CD4-positive, alpha-beta T cell treated with Interleukin-4 for 4 hours (primary cell): ENCODE results near the gene GABBR2.
"Not testable (repeated sequence)": the region's sequence is repeated elsewhere in the genome, so short reads cannot be mapped to it uniquely, and the experiment has no call there.

Experiments used
- DNase-seq: peaks from one replicate; pipeline ENCODE4 v3.0.0-alpha.2; 2020

GABBR2 gene

DNA sequence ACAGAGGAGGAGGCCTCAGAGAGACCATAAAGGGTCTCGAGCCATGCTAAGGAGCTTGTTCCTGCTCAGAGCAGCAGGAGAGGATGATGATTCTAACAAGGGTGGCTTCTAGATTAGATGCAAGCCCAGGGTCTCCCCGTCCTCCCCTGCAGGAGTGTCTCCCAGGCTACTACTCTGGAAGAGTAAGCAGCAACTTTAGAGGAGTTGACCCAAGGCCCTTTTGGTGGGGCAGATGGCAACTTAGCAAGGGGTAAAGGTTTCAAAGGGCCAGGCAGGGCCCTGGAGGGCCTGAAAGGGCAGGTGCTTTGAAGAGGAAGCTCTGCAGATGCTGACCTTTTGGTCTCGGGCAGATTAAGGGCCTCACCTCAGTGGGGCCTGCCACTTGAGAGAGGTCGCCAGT is 174.9 kb downstream of the GABBR2 start:
- no peak for DNase-seq

DNA sequence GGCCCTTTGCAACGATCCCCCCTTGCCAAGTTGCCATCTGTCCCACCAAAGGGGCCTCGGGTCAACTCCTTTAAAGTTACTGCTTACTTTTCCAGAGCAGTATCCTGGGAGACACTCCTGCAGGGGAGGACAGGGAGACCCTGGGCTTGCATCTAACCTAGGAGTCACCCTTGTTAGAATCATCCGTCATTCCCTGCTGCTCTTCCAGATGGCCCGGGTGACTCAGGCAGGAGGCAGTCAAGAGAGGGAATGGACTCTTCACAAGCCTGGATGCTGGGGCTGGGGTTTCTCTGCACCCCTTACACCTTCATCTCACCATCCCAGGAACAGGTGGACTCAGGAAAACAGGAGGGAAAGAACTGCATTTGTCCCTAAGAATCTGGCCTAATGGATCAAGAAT is 175.6 kb downstream of the GABBR2 start:
- DNase-seq: no peak

DNA sequence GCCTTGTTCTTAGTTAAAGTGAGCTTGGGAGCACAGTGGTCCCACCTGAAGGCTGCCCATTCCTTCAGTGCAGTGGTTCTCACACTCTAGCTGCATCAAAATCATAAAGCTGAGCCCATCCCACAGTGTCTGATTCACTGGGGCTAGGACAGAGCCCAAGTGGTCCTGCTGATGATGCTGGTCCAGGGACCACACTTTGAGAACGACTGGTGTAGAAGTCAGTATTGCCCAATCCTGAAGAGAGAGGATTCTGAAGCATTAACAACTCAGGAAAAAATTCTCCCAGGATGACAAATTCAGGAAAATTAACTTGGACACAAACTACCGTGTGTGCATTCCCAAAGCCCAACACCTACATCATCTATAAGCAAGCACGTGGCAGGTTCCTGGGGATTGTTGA is 176.2 kb downstream of the GABBR2 start:
- DNase-seq: no peak

DNA sequence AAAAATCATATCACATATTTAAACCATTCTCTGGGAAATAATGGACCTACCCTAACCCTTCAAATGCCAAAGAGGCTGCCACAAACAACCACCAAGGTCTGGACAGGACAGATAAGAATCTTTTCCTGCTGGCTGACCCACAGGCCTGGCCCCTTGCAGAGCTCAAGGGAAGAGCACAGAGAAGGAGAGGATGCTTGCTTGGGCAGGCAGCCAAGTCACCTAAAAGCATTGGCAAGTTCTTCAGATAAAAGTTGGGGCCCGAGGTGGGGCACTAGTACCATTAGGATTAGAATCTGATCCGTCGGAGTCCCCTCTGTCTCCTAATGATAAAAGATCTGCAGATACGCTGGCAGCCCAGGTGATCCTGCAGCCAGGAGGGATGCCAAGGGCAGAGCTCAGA is 176.6 kb downstream of the GABBR2 start:
- DNase-seq: no peak

DNA sequence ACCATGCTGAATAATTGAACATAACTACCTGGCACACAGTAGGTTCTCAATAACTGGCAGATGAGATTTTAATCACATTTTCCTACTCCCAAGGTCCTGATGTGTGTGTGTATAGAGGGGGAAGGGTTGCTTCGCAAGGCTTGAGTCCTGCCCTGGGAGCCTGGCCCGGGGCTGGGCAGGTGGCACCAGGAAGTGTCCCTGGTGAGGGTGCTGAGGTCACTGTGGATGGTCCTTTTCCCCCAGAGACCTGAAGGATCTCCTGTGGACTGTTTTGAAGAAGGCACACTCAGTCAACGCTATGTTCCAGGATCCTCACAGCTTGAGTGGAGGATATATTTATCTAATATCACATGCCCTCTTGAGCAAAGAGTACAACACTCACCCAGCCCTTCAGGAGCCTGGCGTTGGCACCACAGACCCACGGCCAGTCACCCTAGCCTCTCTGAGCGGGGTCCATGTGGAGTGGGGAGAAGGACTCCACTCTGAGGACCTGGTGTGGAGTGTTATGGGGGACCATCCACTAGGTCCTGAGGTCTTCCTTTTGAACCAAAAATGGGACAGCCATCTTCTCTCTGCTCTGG is 177.8 kb downstream of the GABBR2 start:
- DNase-seq: no peak

DNA sequence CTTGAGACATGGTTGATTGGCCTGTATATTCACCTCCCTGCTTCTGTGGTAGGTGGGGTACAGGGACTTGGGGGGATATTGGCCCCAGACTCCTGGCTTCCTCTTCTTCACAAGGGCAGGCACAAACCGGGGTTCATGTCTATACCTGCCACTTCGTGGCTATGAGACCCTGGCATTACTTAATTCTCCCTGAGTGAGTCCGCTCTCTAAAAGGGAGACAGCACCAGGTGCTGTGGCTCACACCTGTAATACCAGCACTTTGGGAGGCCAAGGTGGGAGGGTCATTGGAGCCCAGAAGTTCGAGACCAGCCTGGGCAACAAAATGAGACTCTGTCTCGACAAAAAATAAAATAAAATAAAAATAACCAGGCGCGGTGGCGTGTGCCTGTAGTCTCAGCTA is 178.5 kb downstream of the GABBR2 start:
- DNase-seq: no peak

DNA sequence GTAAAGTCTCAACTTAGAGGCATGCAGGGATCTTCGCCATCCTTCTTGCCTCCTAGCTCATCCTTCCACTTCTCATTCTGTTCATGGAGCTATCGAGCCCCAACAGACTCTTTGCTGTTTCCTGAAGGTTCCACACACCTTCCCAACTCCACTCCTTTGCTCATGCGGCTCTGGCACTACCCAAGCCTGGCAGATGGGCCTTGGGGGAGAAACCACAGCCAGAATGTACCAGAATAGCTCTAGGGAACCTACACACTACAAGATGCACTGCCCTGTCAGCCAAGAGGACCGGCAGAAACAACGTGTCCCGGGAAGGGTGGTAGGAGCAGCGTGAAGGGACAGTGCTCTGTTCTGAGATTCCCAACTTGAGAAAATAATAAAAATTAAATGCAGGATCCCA is 178.9 kb downstream of the GABBR2 start:
- no peak for DNase-seq

DNA sequence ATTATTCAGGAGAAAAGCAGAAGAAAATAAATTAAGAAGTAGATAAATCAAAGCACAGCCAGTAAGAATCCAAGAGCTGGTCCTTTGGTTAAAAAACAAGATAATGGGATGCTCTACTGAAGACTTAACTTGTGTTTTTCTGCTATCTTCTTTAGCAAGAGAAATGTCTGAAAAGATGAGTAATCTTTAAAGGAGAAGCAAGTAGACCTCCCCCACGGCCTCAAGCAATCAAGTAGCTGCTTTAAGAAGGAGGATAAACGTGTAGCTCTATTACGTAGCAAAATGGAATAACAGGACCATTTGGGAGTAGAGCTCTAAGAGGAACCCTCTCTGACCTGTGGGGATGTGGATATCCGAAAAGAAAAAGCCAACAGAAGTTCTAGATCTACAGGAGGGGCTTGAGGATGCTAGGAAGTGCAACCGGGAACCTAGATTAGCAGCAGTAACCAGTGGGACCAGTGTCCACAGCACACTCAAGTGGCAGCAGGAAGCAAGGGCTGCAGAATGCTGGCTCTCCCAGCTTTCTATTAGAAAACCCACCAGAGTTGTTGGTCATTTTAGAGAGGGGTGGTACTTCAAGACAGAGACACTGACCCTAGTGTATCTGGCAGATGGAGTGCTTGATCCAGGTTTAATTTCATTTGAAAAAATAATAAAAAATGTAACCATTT is 185.4 kb downstream of the GABBR2 start:
- DNase-seq: no peak

DNA sequence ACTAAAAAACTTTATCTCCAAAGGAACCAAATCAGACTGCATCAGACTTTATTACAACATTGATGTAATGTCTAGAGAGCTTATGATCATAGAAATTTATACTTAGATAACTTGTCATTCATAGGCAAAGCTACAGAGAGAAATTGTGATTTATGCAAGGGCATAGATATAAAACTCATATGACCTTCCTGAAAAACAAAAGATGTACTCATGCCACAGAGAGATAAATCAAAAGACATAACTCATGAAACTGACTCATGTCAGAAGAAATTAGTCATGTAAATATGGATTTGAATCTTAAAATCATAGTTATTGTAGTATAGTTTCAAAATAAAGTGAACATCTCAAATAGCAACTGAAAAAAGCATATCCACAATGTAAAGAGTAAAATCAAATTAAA is 186.2 kb downstream of the GABBR2 start:
- no peak for DNase-seq

DNA sequence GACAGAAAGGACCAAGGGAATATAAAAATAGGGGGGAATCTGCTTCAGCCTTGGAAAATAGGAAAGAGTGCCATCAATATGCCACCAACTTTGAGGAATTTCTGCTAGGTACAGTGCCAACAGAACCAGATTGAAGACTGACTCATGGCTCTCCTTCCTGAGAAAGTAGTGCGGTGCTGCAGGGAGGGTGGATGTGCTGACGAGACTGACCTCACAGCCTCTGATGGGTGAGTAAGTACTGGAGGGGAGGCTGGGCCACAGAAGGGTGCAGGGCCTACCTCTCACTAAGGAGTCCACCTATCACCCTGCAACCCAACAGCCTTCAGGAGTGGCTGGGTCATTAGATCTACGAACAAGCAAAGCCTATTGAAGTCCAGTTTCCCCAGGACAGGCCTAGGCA is 187.6 kb downstream of the GABBR2 start:
- no peak for DNase-seq

DNA sequence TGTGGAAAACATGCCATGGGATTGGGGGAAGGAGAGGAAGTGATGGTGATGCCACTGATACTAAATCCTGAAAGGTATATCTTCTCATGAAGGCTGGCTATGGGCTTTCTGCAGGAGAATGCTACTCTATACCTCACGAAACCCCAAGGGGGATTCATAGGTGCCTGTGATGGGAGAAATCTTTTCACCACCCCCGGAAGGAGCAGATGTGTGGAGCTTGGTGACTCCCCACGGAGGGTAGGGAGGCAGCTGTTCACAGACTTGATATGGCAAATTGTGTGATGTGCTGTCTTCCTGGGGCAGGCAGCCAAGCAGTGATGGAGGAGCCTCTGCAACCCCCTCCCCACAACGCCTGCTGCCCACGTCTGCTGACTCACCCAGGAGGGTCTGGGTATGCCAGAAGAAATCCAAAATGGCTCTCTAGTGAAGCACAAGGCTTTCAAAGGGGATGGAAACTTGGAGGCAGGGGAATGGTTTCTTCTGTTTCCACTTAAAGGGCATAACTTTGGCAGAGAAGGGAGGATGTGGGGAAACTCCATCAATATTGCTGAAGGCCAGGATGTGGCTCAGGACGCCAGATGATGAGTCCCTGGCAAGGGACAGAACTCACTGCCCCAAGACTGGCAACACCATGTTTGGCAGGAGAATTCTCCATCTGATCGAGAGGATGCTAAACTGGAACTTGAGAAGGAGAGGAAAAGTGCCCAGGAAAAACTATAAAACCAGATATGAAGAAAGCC is 188.3 kb downstream of the GABBR2 start:
- no peak for DNase-seq

DNA sequence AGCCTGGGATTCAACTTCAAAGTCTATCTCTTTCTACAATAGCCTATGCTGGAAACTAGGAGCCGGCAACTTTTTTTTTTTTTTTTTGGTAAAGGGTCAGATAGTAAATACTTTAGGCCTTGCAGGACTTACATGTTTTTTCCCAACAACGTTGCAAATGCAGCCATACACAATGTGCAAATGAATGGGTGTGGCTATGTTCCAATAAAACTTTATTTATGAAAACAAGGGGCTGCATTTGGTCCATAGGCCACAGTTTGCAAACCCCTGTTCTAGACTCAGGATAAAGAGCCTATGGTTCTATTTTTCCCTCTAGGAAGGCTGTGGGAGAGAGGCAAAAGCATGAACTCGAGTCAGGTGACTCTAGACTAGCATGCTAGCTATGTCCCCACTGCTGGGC is 189.1 kb downstream of the GABBR2 start:
- DNase-seq: no peak

DNA sequence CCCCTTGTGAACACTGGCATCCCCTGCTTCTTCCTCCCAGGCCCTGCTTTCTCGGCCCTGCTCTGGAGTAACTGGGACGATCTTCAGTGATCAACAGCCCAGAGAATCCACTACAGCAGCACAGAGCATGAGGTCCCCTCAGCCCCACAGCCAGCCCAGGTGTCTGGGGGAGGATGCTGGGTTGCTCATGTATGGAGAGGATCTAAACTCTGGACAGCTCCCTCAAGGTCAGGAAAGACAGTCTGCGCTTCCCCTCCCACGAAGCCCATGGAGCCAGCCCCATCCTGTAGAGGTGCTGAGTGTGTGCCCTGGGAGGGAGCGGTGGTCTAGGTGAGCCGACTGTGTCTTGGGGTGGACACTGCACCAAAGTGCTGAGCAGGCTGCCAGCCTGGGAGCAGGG is 190.2 kb downstream of the GABBR2 start:
- no peak for DNase-seq

DNA sequence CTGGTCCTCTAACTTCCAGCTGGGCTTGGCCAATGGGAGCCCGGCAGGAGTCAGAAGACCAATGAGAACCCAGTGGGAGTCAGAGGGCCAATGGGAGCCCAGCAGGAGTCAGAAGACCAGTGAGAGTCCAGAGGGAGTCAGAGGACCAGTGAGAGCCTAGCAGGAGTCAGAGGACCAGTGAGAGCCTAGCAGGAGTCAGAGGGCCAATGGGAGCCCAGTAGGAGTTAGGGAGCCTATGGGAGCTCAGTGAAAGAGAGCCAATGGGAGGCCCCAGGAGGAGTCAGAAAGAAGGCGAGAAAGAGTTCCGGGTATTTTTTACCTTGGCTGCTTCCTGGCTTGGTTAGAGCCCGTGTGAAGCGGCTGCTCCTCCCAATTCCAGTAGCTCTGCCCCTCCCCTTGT is 191.0 kb downstream of the GABBR2 start:
- no peak for DNase-seq

DNA sequence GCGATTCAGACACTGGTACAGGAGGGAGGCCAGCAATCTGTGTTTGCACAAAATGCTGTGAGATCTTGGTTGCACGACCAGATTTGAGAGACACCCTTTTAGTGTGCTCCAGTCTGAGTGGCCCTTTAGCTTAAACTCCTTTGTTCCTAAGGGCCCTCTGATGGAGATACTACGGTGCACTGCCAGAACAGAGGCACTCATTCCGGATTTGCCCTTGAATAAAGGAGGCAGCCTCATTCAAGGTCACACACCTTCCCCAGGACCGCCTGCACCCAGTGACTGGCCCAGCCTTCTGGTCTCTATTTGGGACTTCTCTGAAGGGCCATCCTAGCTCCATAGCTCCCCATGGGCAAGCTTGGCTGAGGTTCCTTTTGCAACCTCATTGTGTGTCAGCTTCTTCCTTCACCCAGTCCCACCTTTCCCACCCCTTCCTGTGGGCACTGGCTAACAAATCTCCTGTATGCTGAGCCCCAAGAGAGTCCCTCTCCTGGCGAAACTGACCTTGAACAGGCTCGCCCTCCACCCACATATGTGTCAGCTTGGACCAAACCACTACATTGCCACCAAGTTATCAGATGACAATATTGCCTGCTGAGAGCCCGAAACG is 191.7 kb downstream of the GABBR2 start:
- no peak for DNase-seq

DNA sequence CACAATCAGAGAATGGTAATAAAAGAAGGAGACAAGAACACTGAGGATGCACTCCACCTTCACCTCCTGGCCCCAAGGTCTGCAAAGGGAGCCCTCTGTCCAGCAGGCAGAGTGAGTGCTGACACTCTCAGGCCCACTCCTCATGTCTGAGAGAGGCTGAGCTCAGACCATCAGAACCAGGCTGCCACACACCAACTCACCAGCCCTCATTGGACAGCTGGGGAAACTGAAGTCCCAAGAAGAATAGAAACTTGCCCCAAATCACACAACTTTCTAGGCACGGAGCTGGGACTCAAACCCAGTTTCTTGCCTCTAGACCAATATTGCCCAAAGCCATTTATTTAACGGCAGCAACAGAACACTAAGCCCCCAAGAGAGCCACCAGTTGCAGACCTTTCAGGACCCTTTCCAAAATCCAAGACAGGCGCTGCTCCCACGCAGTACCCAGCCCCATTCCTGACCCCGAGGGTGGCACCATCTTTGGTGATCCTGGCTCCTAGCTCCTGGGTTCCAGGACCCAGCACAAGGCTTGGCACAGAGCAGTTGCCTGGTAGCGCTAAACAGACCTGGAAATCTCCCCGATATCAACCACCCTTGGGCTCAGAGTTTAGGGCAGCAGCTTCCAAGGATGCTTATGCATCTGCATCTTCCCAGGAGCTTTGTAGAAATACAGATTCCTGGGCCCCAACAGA is 192.4 kb downstream of the GABBR2 start:
- DNase-seq: no peak

DNA sequence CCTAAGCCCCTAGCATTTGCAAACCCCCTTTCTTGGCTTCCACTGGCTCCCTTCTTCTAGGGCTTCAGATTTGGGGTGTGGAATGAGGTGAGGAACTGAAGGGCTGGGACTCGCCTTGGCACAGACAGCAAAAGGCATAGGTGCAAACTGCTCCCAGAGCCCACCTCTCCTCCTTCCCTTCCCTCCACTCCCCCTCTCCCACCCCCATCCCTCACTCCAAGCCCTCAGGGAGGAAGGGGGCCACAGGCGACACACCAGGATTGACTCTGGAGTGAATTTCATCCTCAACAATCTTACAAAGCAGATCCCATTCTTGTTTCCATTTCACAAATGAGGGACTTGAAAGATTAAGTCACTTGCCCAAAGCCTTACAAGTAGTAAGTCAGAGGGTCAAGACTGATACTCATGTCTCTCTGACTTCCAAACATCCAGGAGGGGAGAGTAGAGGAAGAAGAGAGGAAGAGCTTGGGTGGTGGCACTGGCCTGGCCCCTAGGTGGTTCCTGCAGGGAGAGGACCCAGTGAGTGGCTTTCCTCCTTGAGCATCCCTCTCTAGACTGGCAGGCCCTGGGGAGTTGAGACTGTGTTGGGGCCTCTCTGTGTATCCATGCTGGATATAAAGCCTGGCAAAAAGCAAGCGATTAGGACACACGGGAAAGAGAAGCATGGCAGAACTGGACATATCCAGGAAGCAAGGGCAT is 193.1 kb downstream of the GABBR2 start:
- DNase-seq: no peak

DNA sequence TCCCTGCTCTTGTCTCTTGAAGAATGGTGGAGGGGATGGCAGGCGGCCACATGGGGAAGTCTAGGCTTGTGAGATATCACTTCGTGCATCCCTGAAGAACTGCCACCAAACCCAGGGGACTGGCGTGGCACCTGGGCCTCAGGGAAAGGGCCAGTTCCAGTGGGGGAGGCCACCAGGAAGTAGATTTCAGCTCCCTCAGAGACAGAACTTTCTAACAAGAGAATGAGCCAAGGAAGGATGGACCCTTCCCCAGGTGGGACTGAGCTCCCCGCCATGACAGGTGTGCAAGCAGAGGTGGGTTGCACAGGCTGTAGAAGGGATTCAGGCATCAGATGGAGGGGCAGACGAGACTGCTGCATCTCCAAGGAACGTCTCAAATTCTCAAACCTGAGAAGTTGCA is 193.9 kb downstream of the GABBR2 start:
- DNase-seq: no peak

DNA sequence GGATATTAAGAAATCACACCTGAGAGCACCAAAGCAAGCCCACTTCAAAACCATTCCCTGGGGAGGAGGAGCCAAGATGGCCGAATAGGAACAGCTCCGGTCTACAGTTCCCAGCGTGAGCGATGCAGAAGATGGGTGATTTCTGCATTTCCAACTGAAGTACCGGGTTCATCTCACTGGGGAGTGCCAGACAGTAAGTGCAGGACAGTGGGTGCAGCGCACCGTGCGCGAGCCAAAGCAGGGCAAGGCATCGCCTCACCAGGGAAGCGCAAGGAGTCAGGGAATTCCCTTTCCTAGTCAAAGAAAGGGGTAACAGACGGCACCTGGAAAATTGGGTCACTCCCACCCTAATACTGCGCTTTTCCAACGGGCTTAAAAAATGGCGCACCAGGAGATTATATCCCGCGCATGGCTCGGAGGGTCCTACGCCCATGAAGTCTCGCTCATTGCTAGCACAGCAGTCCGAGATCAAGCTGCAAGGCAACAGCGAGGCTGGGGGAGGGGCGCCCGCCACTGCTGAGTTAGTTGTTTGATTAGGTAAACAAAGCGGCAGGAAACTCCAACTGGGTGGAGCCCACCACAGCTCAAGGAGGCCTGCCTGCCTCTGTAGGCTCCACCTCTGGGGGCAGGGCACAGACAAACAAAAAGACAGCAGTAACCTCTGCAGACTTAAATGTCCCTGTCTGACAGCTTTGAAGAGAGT is 200.4 kb downstream of the GABBR2 start:
- not testable (repeated sequence) for DNase-seq

DNA sequence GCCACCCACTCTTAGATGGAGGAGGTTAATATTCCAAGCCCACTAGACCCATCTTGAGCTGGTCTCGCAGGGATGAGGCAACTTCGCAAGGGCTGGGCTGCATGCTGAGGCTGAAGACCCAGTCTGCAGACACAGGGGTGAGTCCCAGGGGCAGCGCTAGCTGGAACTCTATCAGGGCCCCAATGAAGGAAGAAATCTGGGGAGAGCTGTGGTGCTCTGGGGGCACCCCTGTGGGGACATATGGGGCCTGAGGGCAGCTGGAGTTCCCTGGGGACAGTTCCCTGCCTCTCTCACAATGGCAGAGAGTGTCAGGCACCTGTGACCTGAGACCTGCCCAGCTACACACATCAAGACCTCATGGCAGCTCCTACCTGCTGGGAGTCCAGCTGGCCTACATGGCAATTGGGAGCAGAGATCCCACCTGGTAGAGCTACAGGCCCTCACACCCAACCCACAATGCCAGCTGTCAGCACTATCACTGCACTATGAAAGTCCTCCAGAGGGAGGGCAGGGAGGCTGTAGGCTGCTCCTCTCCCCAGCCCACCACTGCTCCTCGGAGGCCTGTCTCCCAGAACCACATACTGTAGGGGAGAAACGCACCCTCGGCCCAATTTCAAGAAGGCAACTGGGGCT is 202.2 kb downstream of the GABBR2 start:
- DNase-seq: no peak
